ENCODE data around the gene CANT1. TPM values are rescaled to one million over a fixed set of nuclear protein-coding genes. Genes with fewer than 3 reads are reported as not detected.
A peak's percentile ranks its signal among the peaks of the same experiment; 100 is the strongest.

CANT1 gene
- total RNA-seq, 1 donor from 2014 or later, result 23.1 TPM

DNA sequence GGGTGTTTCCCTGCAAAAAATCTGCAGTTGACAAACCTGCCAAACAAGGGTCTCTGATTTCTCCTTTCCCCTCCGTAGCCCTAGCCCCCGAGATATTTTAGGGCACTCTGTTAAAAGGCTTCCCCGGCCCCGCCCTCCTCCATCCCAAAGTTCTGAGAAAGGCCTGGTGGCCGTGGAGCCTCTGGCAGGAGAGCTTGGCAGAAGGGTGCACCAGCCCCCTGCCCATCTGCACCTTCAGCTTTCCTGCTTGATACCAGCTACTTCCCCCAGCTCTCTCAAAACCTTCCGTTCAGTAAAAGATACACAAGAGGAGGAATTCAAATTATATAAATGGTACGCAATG is 711 bp upstream of the CANT1 start:
- Histone ChIP-seq H3K36me3 (peaks cover 0 to 8% of the 10 kb centered on the region in 2 donors), H3K4me3 (peak overlapping the region; percentile 73 to 93), H3K4me1 (peaks cover 45% of the 10 kb centered on the region), H3K27me3 (no peaks in the 10 kb centered on the region), H3K9me3 (no peaks in the 10 kb centered on the region), H3K27ac (peak overlapping the region; percentile 90)
- DNase-seq (ENCODE audit: extremely low spot score in 2 of 2), result no peak
- intact Hi-C loops (cut with DNase I), result no loop called here
- no peak for TF ChIP-seq POLR2AphosphoS5 (IDR thresholded peaks at IDR 0.05; ENCODE audit: insufficient read depth in 1 of 2, low read depth in 1 of 2)
- TF ChIP-seq, protein P1, sequence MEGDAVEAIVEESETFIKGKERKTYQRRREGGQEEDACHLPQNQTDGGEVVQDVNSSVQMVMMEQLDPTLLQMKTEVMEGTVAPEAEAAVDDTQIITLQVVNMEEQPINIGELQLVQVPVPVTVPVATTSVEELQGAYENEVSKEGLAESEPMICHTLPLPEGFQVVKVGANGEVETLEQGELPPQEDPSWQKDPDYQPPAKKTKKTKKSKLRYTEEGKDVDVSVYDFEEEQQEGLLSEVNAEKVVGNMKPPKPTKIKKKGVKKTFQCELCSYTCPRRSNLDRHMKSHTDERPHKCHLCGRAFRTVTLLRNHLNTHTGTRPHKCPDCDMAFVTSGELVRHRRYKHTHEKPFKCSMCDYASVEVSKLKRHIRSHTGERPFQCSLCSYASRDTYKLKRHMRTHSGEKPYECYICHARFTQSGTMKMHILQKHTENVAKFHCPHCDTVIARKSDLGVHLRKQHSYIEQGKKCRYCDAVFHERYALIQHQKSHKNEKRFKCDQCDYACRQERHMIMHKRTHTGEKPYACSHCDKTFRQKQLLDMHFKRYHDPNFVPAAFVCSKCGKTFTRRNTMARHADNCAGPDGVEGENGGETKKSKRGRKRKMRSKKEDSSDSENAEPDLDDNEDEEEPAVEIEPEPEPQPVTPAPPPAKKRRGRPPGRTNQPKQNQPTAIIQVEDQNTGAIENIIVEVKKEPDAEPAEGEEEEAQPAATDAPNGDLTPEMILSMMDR (IDR thresholded peaks at IDR 0.05), result no peak
- no peak for TF ChIP-seq POLR2A (IDR thresholded peaks at IDR 0.05)

DNA sequence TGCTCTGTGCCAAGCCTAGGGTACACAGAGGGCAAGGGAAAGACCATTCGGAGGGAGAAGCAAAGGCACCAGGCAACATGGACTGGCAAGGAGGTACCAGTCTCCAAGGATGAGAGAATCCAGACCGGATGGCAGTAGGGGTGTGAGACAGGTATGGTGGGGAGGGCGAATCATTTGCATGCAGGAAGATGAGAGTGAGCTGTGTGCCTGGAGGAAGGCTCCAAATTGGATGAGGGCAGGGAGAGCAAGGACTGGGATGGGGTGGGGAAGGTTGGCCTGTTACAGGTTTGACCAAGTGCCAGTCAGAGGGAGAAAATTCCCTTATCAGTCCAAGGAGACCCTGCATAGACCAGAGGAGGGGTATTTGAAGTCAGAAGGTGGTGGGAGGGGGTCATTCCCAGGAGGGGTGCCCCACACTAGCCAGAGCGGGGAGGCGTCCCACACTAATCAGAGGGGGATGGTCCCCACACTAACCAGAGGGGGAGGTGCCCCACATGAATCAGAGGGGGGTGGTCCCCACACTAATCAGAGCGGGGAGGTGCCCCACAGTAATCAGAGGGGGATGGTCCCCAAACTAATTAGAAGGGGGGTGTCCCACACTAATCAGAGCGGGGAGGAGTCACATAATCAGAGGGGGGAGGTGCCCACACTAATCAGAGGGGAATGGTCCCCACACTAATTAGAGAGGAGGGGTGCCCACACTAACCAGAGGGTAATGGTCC is 737 bp downstream of the CANT1 start:
- no peaks in the 10 kb centered on the region for H3K27me3 ChIP-seq
- H3K4me1 ChIP-seq, result peaks cover 49% of the 10 kb centered on the region
- peak overlapping the region; percentile 73 to 93 for H3K4me3 ChIP-seq
- TF ChIP-seq, protein P1 (IDR thresholded peaks at IDR 0.05), result no peak
- no peak for TF ChIP-seq POLR2AphosphoS5 (IDR thresholded peaks at IDR 0.05; ENCODE audit: insufficient read depth in 1 of 2, low read depth in 1 of 2)
- no peak for TF ChIP-seq POLR2A (IDR thresholded peaks at IDR 0.05)
- H3K9me3 ChIP-seq, result no peaks in the 10 kb centered on the region
- intact Hi-C loops (cut with DNase I), result no loop called here
- peak overlapping the region; percentile 90 for H3K27ac ChIP-seq
- DNase-seq (ENCODE audit: extremely low spot score in 2 of 2), result no peak
- H3K36me3 ChIP-seq, result peaks cover 0 to 8% of the 10 kb centered on the region in 2 donors

DNA sequence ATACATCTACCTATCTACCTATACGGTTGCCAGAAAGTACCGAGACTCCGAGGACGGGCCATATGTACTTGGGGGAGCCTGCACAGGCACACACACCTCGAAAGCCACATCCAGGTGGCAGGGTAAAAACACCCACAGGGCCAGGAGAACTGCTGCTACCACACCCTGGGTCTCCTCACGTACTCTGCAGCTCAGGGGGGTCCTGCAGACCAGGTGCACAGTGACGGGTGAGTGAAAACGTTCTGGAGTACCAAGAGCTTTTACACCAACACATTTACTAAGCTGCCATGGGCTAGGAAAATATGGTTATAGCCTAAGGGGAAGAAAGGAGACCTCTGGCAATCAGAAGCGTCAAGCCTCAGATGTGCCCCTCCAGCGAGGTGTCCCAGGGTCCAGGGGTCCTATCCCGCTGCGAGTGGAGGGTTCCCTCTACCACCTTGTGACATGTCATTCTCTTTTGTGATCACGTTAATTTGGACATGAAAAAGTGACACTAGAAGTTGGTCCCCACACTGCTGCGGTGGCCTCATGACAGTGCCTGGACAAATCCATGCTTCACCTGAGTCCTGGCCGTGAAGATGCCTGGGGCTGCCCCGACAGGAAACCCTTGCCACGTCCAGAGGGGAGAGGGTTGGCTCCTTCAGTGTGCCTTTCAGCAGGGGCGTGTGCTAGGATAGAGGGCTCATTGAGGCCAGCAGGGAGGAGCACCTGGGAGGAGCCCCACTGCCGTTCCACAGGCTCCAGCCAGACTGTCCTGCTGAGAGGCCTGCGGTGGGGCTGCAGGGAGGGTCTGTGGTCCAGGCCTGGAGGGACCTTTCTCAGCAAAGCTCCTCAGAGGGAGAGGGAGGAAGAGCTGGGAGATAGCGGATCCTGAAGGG is 1.8 kb downstream of the CANT1 start:
- H3K27ac ChIP-seq, result no peak overlapping the region
- no peak for DNase-seq (ENCODE audit: extremely low spot score in 2 of 2)
- H3K9me3 ChIP-seq, result no peaks in the 10 kb centered on the region
- H3K27me3 ChIP-seq, result no peaks in the 10 kb centered on the region
- H3K36me3 ChIP-seq, result peaks cover 0 to 8% of the 10 kb centered on the region in 2 donors
- TF ChIP-seq, protein P1 (IDR thresholded peaks at IDR 0.05), result no peak
- TF ChIP-seq POLR2A (IDR thresholded peaks at IDR 0.05) (no peak), POLR2AphosphoS5 (IDR thresholded peaks at IDR 0.05; ENCODE audit: insufficient read depth in 1 of 2, low read depth in 1 of 2) (no peak)
- H3K4me1 ChIP-seq, result peaks cover 54% of the 10 kb centered on the region
- peak overlapping the region in 1 of 2 donors; percentile 73 for H3K4me3 ChIP-seq
- intact Hi-C loops (cut with DNase I), result no loop called here

DNA sequence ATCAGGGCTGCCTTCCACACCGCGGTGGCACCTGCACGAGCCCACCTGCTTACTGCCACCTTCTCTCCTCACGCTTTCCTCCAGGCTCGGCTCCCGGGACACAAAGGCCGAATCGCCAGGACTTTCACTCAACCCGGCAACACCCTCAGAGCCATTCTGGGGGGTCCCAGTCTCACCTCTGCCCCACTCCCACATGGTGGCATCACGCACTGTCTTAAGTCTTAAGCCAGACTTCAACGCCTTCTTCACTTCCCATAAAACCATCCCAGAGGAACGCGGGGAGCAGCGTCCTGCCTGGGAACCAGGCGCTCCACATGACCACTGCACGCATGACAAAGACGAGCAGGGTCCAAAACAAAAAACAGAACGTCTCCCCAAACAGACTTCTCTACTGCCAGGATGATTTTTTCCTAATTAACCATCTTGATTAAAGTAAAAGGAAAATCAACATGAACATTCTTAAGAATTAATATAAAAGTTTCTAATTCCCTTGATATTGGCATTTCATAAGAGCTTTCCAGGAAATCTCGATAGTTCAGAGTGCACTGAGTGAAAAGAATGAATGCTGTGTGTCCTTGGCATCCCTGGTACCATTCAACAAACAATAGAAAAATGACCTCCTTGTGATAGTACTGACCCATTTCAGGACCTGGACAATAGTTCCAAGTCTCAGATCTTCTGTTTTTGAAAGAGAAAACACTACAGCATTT is 2.6 kb downstream of the CANT1 start:
- H3K4me3 ChIP-seq, result no peak overlapping the region
- no peaks in the 10 kb centered on the region for H3K9me3 ChIP-seq
- H3K27me3 ChIP-seq, result no peaks in the 10 kb centered on the region
- no peak for TF ChIP-seq POLR2AphosphoS5 (IDR thresholded peaks at IDR 0.05; ENCODE audit: insufficient read depth in 1 of 2, low read depth in 1 of 2)
- TF ChIP-seq, protein P1 (IDR thresholded peaks at IDR 0.05), result no peak
- no peak for TF ChIP-seq POLR2A (IDR thresholded peaks at IDR 0.05)
- peaks cover 54% of the 10 kb centered on the region for H3K4me1 ChIP-seq
- DNase-seq (ENCODE audit: extremely low spot score in 2 of 2), result no peak
- intact Hi-C loops (cut with DNase I), result no loop called here
- H3K36me3 ChIP-seq, result peaks cover 0 to 8% of the 10 kb centered on the region in 2 donors
- no peak overlapping the region for H3K27ac ChIP-seq
